Rectal smooth muscle tissue (tissue), 1 donor: ENCODE data around the gene ANKRD2.
"Not testable (repeated sequence)": the region's sequence is repeated elsewhere in the genome, so short reads cannot be mapped to it uniquely, and the experiment has no call there.

Experiments
- H3K27ac ChIP-seq: one replicate; pipeline ENCODE4 v1.7.0; 2013; ENCODE audit warnings: low read depth, low read length, inconsistent platforms
- H3K27me3 ChIP-seq: one replicate; pipeline ENCODE4 v1.7.0; 2013; ENCODE audit warnings: low read length; ENCODE audit not compliant: control insufficient read depth, insufficient read depth
- H3K36me3 ChIP-seq: one replicate; pipeline ENCODE4 v1.7.0; 2013; ENCODE audit warnings: low read length; ENCODE audit not compliant: control insufficient read depth, insufficient read depth
- H3K4me1 ChIP-seq: one replicate; pipeline ENCODE4 v1.7.0; 2013; ENCODE audit warnings: low read length; ENCODE audit not compliant: control insufficient read depth, insufficient read depth
- H3K4me3 ChIP-seq: one replicate; pipeline ENCODE4 v1.7.0; 2013; ENCODE audit warnings: low read length
- H3K9ac ChIP-seq: one replicate; pipeline ENCODE4 v1.7.0; 2013; ENCODE audit warnings: low read length

ANKRD2 gene

DNA sequence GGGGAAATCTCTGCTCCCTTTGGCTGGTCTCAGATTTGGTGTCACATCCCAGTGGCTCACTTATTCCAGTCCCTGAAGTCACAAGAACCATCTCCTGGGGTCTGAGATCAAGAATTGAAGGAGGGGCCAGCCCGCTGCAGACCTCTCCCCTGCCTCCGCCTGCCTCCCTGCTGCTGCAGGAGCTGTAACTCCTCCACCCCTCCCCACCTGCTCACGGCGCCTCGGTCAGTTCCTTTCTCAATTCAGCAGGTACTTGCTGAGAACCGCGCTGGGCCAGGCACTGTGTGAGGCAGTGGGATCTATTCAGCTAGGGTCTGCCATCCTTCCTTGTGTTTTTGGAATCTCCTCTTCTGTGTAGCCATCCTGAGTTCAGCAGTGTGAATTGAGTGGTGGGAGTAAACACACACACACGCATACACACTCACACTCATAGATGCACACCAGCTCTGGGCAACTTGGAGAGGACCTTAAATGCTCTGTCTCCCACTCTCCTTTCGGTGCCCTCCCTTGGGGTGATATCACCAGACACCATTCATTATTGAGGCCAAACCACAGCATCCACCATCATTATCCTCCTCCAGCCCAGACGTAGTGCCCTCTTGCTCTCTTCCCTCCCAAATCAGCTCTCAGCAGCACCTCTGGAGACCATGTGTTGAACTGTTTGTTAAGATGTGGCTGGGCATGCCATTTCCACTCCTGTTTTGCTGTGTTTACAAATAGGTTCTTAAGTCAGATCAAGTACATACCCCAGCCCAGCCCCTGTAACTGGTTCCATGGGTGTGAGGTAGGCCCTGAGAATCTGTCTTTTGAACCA is 22.0 kb upstream of the ANKRD2 start:
- H3K4me1 ChIP-seq, result no peaks in the 10 kb centered on the region
- no peak overlapping the region for H3K4me3 ChIP-seq
- no peaks in the 10 kb centered on the region for H3K27me3 ChIP-seq
- peak overlapping the region; percentile 6 for H3K27ac ChIP-seq
- H3K9ac ChIP-seq, result no peak overlapping the region
- no peaks in the 10 kb centered on the region for H3K36me3 ChIP-seq

- no peaks in the 10 kb centered on the region for H3K27me3 ChIP-seq
- no peak overlapping the region for H3K4me3 ChIP-seq
- H3K27ac ChIP-seq, result no peak overlapping the region
- no peaks in the 10 kb centered on the region for H3K4me1 ChIP-seq
- no peak overlapping the region for H3K9ac ChIP-seq
- no peaks in the 10 kb centered on the region for H3K36me3 ChIP-seq
Measured at GRCh38 chr10:97551271-97551670, 21.3 kb upstream of the ANKRD2 start.

DNA sequence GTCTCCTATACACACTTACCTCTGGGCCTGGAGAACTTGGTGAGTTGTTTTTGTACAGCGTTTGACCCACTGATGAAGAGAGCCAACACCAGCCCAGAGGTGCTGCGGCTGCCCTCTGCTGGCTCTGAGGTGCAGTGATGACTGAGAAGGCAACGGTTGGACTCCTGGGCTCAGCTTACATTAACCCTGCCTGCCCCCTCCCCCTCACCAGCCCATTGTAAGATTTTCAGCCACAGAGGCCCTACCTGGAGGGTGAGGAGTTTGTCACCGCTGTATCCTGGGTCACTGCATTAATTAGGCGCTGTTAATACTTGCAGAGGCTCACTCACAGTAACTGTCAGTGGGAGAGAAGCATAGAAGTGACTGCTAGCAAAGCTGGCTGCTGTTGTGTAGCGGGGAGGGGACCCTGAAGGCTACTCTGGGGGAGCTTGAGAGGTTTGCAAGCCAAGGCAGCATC is 19.0 kb upstream of the ANKRD2 start:
- H3K9ac ChIP-seq, result no peak overlapping the region
- no peaks in the 10 kb centered on the region for H3K36me3 ChIP-seq

GRCh38 chr10:97554336-97554735 is 18.2 kb upstream of the ANKRD2 start:
- not testable (repeated sequence) for H3K27ac ChIP-seq, H3K36me3 ChIP-seq

More for the DNA sequence above, 19.0 kb upstream of the ANKRD2 start:
- Histone ChIP-seq H3K4me1 (no peaks in the 10 kb centered on the region), H3K27me3 (no peaks in the 10 kb centered on the region), H3K27ac (no peak overlapping the region), H3K4me3 (no peak overlapping the region)

DNA sequence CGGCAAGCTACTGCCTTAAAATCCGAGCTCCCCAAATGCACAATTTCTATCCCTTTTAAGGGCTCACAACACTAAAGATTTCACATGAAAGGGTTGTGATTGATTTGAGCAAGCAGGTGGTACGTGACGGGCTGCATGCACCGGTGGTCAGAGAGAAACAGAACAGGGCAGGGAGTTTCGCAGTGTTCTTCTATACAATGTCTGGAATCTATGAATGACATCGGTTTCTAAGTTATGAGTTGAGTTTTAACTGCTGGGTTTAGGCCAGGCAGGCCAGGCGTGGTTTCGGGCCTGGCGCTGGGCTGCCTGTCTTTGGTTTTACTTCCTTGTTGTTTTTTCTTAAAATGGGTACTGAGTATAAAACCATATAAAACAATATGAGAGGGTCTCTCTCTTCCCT is 17.0 kb upstream of the ANKRD2 start:
- H3K27ac ChIP-seq, H3K4me1 ChIP-seq, H3K27me3 ChIP-seq, H3K4me3 ChIP-seq, H3K9ac ChIP-seq, H3K36me3 ChIP-seq: not testable (repeated sequence)

More at GRCh38 chr10:97554336-97554735, 18.2 kb upstream of the ANKRD2 start:
- H3K9ac ChIP-seq, H3K4me3 ChIP-seq, H3K4me1 ChIP-seq, H3K27me3 ChIP-seq: not testable (repeated sequence)

DNA sequence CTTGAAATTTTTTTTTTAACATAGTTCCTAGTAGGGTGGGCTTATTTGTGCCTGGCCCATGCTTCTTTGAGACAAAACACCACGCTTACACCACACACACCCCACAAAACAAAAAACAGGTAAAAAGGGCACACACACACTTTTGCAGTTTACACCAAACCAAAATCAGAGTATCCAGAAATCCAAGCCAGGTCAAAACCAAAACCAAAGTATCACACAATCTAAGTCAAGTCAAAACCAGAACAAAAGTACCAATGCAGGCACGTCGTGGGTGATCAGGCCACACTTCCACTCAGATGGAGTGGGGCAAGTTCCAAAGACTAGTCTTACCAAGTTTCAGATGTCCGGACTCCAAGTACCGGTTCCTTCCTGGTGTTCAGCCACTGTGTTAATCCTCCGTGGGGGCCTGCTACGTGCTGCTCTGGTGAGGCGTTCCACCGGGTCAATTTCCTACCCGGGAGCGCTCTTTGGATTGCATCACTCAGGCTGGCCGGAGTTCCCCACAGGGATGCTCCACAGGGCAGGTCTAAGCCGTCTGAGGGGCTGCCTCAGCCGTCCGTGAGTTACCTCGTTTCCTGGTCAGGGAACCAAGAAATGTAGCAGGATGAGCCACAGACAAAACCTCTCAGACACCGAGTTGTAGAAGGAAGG is 11.7 kb upstream of the ANKRD2 start:
- H3K9ac ChIP-seq, H3K4me3 ChIP-seq, H3K36me3 ChIP-seq, H3K4me1 ChIP-seq, H3K27ac ChIP-seq, H3K27me3 ChIP-seq: not testable (repeated sequence)

- H3K27ac ChIP-seq, H3K9ac ChIP-seq, H3K4me1 ChIP-seq, H3K36me3 ChIP-seq, H3K27me3 ChIP-seq, H3K4me3 ChIP-seq: not testable (repeated sequence)
Measured at GRCh38 chr10:97561386-97562077, 11.0 kb upstream of the ANKRD2 start.

GRCh38 chr10:97562329-97562728 is 10.2 kb upstream of the ANKRD2 start:
- H3K4me1 ChIP-seq, H3K9ac ChIP-seq, H3K27me3 ChIP-seq, H3K36me3 ChIP-seq, H3K4me3 ChIP-seq, H3K27ac ChIP-seq: not testable (repeated sequence)

DNA sequence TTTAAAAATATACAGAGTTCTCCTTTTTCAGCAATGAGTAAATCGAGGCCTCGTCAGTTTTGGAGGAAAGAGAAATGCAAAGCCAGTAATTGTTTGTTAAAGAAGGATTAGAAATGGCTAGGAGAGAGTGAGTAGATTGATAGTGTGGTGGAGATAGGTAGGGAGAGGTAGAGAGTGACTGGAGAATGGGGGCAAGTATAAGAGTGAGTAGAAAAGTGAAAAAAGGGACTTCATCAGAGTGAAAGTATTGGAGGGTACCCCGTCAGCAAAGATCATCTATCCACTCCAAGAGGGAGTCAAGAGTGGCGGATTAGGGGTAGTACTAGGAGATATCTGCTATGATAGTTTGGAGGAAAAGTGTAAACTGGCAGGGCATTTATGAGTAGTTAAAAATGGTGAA is 9.2 kb upstream of the ANKRD2 start:
- Histone ChIP-seq H3K36me3 (no peaks in the 10 kb centered on the region), H3K4me1 (no peaks in the 10 kb centered on the region), H3K9ac (no peak overlapping the region), H3K27ac (no peak overlapping the region), H3K4me3 (no peak overlapping the region), H3K27me3 (no peaks in the 10 kb centered on the region)

DNA sequence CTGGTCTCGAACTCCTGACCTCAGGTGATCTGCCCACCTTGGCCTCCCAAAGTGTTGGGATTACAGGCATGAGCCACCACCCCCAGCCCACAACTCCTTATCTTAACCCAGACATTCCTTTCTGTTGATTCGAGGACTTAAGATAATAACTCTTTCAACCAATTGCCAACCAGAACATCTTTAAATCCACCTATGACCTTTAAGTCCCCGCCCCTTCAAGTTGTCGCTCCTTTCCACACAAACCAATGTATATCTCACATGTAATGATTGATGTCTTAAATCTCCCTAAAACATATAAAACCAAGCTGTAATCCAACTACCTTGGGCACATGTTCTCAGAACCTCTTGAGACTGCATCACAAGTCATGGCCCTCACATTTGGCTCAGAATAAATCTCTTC is 7.8 kb upstream of the ANKRD2 start:
- Histone ChIP-seq H3K9ac (no peak overlapping the region), H3K36me3 (no peaks in the 10 kb centered on the region), H3K4me1 (no peaks in the 10 kb centered on the region), H3K27ac (no peak overlapping the region), H3K27me3 (no peaks in the 10 kb centered on the region), H3K4me3 (no peak overlapping the region)

DNA sequence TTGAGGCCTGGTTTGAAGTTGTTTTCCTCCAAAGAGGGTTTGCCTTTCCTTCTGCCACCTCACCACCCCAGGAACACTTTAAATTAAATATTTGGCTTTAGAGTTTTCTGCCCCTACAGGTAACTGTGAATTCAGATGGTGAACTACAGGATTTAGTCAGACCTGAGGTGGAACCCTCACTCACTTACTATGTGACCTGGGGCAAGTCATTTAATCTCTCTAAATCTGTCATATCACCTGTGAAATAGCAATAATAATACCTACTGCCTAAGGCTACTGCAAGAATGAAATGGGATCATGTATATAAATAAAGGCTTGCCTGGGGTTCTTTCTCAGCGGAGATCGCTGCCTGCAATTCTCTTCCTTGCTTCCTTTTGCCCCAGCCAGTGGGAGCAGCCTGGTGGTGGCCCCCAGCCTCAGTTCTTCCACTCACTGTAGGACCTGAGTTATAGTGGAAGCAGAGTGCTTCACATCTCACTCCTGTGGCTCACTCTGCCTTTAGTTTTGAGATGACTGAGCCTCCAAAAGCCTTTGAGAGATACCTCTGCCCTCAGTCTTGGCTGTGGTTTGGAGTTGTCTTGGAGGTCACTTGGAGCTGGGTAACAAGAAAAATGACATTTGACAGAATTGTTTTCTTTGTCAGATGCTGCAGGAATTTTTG is 6.1 kb upstream of the ANKRD2 start:
- no peaks in the 10 kb centered on the region for H3K27me3 ChIP-seq
- H3K27ac ChIP-seq, result no peak overlapping the region
- no peak overlapping the region for H3K4me3 ChIP-seq
- H3K4me1 ChIP-seq, result no peaks in the 10 kb centered on the region
- H3K9ac ChIP-seq, result no peak overlapping the region
- no peaks in the 10 kb centered on the region for H3K36me3 ChIP-seq

GRCh38 chr10:97567891-97568290 is 4.7 kb upstream of the ANKRD2 start:
- H3K36me3 ChIP-seq, result peaks cover 3% of the 10 kb centered on the region
- no peak overlapping the region for H3K4me3 ChIP-seq
- H3K27ac ChIP-seq, result no peak overlapping the region
- H3K4me1 ChIP-seq, result no peaks in the 10 kb centered on the region
- H3K9ac ChIP-seq, result no peak overlapping the region
- H3K27me3 ChIP-seq, result no peaks in the 10 kb centered on the region
